Peyer's patch (tissue), 4 donors: Measurements from ENCODE around the gene PPOX. TPM values are rescaled to one million over a fixed set of nuclear protein-coding genes. Genes with fewer than 3 reads are reported as not detected.

Experiments used
- DNase-seq, 3 donors: peaks; one replicate each; pipeline ENCODE4 v3.0.0-alpha.2; 2017 to 2019
- H3K27ac ChIP-seq, 4 donors: fragments of 200-600 bp; sonication (generic); one replicate each; pipeline ENCODE4 v1.5.1; 2016 to 2019
- H3K27me3 ChIP-seq, 2 donors: fragments of 200-600 bp; sonication (generic); one replicate each; pipeline ENCODE4 v1.5.1; 2019
- H3K36me3 ChIP-seq, 3 donors: fragments of 200-600 bp; sonication (generic); one replicate each; pipeline ENCODE4 v1.5.1; 2016 to 2019
- H3K4me1 ChIP-seq, 4 donors: fragments of 200-600 bp; sonication (generic); one replicate each; pipeline ENCODE4 v1.5.1; 2016 to 2019
- H3K4me3 ChIP-seq, 4 donors: fragments of 200-600 bp; sonication (generic); 1 replicate in 3 of 4; 2 replicates in 1 of 4; pipeline ENCODE4 v1.5.1; 2016 to 2019; ENCODE audit warnings: mild to moderate bottlenecking in 1 of 4
- H3K9me3 ChIP-seq, 4 donors: fragments of 200-600 bp; sonication (generic); one replicate each; pipeline ENCODE4 v1.5.1; 2016 to 2019; ENCODE audit warnings: mild to moderate bottlenecking in 1 of 4
- POLR2A ChIP-seq, 2 donors: fragments of 450-650 bp; IDR thresholded peaks; one replicate each; pipeline ENCODE4 v1.5.1; 2017; ENCODE audit warnings: antibody characterized with exemption in 2 of 2, mild to moderate bottlenecking in 2 of 2, moderate library complexity in 2 of 2
- total RNA-seq, 4 donors: library from RNA; depleted of rRNA; stranded (reverse); fragments of >200 nt; gene quantifications; one replicate each; pipeline ENCODE4 v1.1.0, GENCODE V29; 2016
- TF ChIP-seq, protein P1 (sequence below), 6 experiments: fragments of 450-650 bp in 4 of 6; fragments of 200-600 bp in 2 of 6; sonication (generic) in 1 of 6; IDR thresholded peaks; one replicate each; pipeline ENCODE4 v1.5.1; 2017 to 2019; ENCODE audit warnings: antibody characterized with exemption in 6 of 6, mild to moderate bottlenecking in 3 of 6, moderate library complexity in 1 of 6

The PPOX gene
- total RNA-seq, 4 donors from 2014 or later, result 9.5 to 38.0 (median 20.9) TPM

DNA sequence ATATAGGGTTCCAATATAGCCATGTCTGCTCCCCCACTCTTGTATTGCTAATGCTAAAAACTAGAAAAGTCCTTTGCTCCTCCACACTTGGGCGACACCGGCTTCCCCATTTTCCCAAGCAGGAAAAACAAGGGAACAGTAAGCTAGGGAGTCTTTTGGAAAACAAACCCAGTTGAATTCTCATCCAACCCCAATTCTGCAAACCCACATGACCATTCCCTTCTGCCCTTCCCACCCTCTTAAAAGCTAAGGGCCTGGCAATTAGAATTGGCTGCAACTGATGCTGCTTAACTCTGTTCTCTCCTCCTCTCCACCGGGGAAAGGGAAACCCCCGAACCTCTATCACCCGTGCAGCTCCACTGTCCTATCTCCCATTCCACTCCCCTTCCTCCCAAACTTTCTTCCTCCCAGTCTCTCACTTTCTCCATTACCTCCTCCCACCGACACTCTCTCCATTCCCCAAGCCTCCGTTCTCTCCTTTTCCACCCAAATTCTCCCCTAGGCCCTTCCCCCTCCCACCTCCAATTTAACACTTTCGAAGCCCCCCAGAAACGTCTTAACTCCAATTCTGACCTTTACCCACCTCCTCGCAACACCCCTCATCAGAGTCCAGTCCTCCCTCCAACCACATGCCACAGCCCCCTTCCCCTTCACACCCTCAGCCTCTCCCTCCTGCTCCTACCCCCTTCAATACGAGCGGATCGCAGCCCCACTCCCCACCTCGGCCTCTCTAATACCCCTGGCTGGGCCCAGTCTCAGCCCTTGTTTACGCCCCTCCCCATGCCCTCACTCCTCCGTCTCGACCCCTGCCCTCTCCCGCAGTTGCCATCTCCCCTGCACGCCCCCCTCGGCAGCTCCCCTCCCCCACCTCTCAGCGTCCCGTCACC, 34.5 kb upstream of the PPOX start:
- Histone ChIP-seq H3K27ac (peak overlapping the region; percentile 91 to 96 (median 94)), H3K4me3 (peak overlapping the region; percentile 72 to 98 (median 82)), H3K4me1 (peaks cover 0 to 24% (median 10%) of the 10 kb centered on the region in 4 donors), H3K27me3 (no peaks in the 10 kb centered on the region), H3K36me3 (peaks cover 0 to 27% (median 0%) of the 10 kb centered on the region in 3 donors), H3K9me3 (no peaks in the 10 kb centered on the region)
- DNase-seq, result no peak
- TF ChIP-seq POLR2A (IDR thresholded peaks at IDR 0.05), result no peak
- TF ChIP-seq, protein P1, sequence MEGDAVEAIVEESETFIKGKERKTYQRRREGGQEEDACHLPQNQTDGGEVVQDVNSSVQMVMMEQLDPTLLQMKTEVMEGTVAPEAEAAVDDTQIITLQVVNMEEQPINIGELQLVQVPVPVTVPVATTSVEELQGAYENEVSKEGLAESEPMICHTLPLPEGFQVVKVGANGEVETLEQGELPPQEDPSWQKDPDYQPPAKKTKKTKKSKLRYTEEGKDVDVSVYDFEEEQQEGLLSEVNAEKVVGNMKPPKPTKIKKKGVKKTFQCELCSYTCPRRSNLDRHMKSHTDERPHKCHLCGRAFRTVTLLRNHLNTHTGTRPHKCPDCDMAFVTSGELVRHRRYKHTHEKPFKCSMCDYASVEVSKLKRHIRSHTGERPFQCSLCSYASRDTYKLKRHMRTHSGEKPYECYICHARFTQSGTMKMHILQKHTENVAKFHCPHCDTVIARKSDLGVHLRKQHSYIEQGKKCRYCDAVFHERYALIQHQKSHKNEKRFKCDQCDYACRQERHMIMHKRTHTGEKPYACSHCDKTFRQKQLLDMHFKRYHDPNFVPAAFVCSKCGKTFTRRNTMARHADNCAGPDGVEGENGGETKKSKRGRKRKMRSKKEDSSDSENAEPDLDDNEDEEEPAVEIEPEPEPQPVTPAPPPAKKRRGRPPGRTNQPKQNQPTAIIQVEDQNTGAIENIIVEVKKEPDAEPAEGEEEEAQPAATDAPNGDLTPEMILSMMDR (IDR thresholded peaks at IDR 0.05), result no peak

DNA sequence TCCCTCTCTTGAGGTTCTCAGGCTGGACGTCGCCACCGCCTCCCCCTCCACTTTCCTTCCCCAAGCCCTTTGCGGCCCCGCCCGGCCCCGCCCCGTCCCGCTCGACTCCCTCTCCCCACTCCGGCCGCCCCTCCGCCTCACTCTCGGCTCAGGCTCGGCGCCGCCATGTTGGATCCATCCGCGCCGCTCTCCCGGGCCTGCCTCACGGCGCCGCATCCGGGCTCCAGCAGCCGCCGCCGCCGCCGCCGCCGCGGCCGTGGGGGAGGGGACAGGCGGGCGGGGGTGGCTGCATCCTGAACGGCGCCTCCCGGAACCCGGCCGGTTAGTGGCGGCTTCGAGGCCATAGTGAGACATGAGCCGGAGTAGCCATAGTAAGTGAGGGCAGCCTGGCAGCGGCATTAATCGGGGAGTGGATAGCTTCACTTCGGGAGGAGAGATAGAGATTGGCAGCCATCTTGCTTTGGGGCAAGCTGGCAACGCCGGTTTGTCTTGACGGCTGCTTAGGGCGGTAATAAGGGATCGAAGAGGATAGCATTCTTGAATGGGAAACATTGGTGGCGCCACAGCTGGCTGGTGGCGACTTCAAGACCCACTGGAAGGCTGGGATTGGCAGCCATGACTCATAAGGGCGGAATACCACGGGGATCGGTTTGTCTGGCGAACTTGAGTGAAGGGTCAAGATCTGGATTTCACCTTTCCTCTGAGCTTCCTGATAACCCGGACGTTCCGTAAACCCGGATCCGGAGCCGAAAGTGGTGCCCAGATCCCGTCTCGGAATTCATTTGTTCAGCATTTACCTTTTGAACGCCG, 33.6 kb upstream of the PPOX start, which contains the start of gene DEDD:
DEDD (minus strand) TSS at position 258 of the 810 bp plus-strand sequence. CDS start 8,205 bp downstream, outside the sequence.
- H3K4me3 ChIP-seq, result peak within 1 kb of the TSS; percentile 72 to 98 (median 82)
- TF ChIP-seq, protein P1 (IDR thresholded peaks at IDR 0.05), result peak in 2 of 6 experiments; percentile 3 to 4
- peak; percentile 39 to 48 for TF ChIP-seq POLR2A (IDR thresholded peaks at IDR 0.05)
- peak within 1 kb of the TSS; percentile 91 to 96 (median 94) for H3K27ac ChIP-seq
- no peaks in the 10 kb centered on the region for H3K9me3 ChIP-seq
- no peaks in the 10 kb centered on the region for H3K27me3 ChIP-seq
- peak; percentile 91 to 97 (median 93) for DNase-seq
- peaks cover 0 to 20% (median 0%) of the 10 kb centered on the region in 3 donors for H3K36me3 ChIP-seq
- peaks cover 0 to 24% (median 10%) of the 10 kb centered on the region in 4 donors for H3K4me1 ChIP-seq

DNA sequence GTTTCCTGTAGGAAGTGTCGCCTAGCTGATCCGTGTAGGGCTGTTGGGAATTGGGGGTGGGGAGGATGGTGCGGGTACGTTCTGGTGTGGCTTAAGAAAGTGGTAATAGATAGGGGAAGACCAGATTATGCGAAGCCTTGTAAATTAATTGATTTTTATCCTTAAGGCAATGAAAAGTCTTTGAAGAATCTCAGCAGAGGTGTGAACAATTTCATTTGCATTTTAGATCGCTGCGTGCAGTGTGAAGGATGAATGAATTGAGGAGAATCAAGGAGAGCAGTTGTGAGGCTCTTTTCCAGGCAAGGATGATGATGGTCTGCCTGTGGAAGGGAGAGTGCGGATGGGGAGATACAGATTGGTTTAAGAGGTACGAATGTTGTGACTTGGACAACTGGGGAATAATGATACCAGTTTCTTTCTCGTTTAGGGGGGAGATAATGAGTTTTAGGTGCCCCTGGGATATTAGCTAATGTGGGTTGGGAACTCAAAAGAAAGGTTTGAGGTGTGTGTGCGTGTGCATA, 32.9 kb upstream of the PPOX start:
- Histone ChIP-seq H3K4me3 (peak overlapping the region; percentile 72 to 98 (median 82)), H3K36me3 (peaks cover 0 to 13% (median 0%) of the 10 kb centered on the region in 3 donors), H3K27me3 (no peaks in the 10 kb centered on the region), H3K9me3 (no peaks in the 10 kb centered on the region), H3K4me1 (peaks cover 0 to 24% (median 10%) of the 10 kb centered on the region in 4 donors), H3K27ac (peak overlapping the region; percentile 91 to 96 (median 94))
- TF ChIP-seq POLR2A (IDR thresholded peaks at IDR 0.05), result no peak
- TF ChIP-seq, protein P1 (IDR thresholded peaks at IDR 0.05), result peak in 1 of 6 experiments; percentile 2
- DNase-seq, result no peak

DNA sequence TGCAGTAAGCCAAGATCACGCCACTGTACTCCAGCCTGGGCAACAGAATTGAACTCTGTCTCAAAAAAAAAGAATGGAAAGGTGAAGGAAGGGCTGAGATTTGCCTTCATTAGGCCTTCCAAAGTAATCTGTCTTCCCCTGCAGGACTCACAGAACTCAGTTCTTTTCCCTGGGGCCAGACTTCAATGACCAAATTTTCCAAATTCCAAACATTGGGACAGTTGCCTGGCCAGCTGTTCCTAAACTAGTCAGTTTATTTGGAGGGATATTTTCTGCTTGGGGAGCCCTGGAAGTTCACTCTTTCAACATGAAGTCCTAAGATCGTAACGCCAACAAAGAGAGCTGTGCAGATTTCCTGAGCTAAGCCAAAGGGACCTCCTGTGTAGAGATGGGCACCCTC, 28.3 kb upstream of the PPOX start:
- Histone ChIP-seq H3K4me1 (peaks cover 0 to 9% (median 5%) of the 10 kb centered on the region in 4 donors), H3K27me3 (no peaks in the 10 kb centered on the region), H3K36me3 (no peaks in the 10 kb centered on the region), H3K9me3 (no peaks in the 10 kb centered on the region), H3K27ac (no peak overlapping the region), H3K4me3 (no peak overlapping the region)
- no peak for DNase-seq
- TF ChIP-seq, protein P1 (IDR thresholded peaks at IDR 0.05), result no peak
- TF ChIP-seq POLR2A (IDR thresholded peaks at IDR 0.05), result no peak

DNA sequence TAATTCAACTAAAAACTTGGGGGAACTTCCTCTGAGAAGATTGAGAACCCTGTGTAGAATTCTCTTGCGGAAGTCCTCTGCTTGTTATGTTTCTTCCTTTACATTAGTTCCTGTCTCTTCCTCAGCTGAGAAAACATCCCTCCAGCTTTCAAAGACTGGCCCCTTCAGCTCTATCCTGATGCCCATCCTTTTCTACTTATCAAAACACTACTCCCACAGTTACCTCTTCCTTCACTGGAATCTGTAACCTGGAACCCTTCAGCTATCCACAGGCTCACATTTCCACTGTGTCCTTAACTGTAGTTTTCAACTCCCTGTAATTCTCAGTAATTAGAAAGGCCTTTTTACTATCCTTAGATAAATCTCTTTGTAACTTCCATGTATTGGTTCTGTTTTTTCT, 27.8 kb upstream of the PPOX start:
- H3K36me3 ChIP-seq, result no peaks in the 10 kb centered on the region
- no peak for DNase-seq
- peaks cover 0 to 9% (median 5%) of the 10 kb centered on the region in 4 donors for H3K4me1 ChIP-seq
- H3K9me3 ChIP-seq, result no peaks in the 10 kb centered on the region
- no peak for TF ChIP-seq POLR2A (IDR thresholded peaks at IDR 0.05)
- TF ChIP-seq, protein P1 (IDR thresholded peaks at IDR 0.05), result no peak
- no peak overlapping the region for H3K4me3 ChIP-seq
- no peaks in the 10 kb centered on the region for H3K27me3 ChIP-seq
- H3K27ac ChIP-seq, result no peak overlapping the region
